KBM-7 (cell line): ENCODE measurements around the gene EIF5AL1.
"Not testable (repeated sequence)": the region's sequence is repeated elsewhere in the genome, so short reads cannot be mapped to it uniquely, and the experiment has no call there.

ENCODE experiments used
- DNase-seq: peaks from one replicate; pipeline ENCODE4 v3.0.0-alpha.2; 2015
- in situ Hi-C: fragments of 300-500 bp; cut with MboI; formaldehyde crosslinking; loops from 2 replicates; pipeline ENCODE4 v1.14.3; 2020; ENCODE audit warnings: low sequenced_read_pairs, low pct_unique_long_range_greater_than_20kb, mixed read lengths

EIF5AL1 gene

DNA sequence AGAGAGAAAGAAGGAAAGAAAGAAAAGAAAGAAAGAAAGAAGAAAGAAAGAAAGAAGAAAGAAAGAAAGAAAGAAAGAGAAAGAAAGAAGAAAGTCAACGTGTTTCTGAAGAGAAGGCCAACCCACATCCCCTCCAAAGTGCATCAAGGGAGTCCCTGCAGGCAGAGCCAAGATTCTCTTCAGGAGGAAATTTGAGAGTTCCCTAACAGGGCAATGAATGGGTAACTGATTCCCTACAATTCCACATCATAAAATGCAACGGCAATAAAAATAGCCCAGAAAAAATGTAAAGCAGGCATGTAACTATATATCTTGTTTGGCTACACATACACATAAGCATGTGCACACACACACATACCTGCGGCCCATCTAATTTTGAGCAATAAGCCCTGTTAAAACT, 32.1 kb downstream of the EIF5AL1 start:
- DNase-seq, in situ Hi-C loops: not testable (repeated sequence)

DNA sequence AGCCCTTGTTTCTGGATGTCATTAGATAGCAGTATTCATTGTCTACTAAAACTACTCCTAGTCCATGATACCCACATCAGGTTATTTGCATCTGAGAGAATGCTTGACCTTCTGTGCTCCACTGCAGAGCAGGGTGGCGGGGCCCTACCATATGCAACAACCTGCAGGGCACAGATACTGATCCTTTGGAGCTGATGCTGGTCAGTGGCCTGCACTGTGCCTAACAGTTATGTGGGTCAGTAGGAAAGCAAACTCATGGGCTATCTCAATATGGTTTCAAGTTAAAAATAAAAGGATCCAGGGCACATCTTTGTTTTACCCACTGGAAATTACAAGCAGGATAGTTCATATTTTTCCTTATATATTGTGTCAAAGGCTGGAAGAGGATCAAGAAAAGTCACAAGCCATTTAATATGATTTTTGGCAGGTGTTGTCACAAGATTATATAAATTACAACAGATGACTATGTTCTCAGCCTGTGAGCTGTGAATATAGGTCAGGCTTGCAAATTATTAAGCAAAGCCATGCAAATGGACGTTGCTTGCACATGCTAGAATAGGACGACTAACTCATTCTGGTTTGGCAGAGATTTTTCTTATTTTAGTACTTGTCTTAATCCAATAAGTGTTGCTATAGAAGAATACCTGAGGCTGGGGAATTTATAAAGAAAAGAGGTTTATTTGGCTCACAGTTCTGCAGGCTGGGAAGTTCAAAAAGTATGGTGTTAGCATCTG, 32.8 kb downstream of the EIF5AL1 start:
- in situ Hi-C loops, DNase-seq: not testable (repeated sequence)

DNA sequence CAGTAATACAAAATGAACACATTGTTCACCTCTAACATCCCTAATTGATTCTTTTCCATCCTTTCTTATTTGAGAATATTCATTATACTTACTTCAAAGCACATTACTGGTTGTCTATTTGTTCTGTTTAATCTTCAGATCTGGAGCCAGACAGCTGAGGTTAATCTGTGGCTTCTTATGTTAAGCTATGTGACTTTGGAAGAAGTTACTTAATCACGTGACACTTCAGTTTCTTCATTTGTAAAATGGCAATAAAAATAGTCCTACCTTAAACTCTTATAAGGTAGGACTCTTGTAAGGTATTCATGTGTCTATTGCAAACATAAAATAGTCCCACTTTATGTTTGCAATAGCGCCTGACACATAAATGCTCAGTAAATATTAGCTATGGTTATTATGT, 34.8 kb downstream of the EIF5AL1 start:
- in situ Hi-C loops = not testable (repeated sequence)

DNA sequence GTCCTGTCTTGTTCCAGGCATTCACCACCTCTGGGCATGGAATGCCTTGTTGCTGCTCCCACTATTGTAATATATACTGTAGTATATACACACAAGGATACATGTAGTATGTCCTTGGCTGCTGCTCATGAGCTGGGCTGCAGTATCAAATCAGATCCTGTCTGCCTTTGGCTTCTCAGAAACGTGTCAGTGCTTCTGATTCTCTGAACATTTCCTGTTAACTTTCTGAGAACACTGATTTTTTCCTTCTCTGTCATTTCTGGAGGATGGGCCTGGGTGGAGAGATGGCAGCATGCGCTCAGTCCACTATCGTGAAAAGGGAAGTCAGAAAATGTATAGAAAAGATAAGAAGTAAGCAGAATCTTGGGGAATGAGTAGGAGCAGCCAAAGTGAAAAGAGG, 35.6 kb downstream of the EIF5AL1 start:
- peak; percentile 45 for DNase-seq
- in situ Hi-C loops = no loop called here

More for the DNA sequence above, 34.8 kb downstream of the EIF5AL1 start:
- DNase-seq = not testable (repeated sequence)

DNA sequence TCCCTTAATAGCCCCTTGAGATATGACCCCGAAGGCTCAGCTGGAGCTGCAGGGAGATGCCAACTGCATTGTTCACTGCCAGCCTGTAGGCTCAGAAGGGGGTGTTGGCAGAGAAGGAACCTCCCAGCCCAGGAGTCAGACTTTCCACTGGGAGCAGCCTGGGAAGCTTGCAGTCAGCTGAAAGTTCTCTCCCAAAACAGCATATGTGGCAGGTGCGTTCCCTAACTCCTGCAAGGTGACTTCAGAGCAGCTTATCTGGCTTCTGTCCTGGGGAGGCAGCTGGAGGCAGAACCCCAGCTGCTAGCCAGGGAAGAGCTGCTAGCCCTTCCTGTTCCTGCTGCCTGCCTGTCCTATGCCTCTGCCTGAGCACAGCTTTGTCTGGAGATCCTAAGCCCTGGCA, 39.8 kb downstream of the EIF5AL1 start:
- no peak for DNase-seq
- in situ Hi-C loops = no loop called here

DNA sequence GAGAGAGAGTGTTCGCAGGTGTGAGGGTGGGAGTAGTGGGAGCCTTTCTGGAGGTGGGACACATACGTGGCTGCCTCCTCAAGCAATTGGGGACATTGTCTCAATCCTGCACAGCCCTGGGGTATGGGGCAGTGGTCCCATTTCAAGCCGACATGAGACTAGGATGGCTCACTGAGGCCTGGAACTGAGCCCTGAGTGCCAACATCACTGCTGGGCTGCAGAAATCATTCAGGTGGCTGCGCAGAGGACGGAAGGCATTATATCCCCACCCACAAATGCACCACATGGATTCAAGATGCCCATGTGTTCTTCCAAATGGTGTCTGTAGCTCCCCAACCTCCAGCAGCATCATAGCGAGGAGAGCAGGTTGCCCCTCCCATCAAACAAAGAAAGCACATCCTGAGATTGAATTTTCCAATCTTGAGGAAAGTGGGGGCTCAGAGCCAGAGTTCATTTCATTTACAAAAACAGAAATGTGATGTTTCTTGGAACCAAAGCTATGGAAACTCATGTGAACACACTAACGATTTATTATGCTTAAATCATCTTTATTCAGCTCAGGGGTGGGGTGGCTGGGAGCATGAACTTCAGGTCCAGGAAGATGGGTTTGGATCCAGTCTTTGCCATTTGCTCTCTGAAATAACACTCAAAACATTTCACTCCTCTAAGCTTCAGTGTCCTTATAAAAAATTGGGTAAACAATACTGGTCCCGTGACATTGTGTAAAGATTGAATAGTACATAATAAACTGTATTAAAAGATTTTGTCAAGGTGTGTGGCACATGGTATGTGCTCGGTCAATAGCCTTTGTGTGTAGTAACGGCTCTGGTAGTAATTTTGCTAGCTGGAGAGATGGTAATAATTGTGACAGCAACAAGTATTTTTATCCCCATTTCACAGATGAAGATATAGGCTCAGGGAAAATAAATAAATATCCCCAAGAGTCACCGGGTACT, 43.3 kb downstream of the EIF5AL1 start:
- in situ Hi-C loops = no loop called here
- no peak for DNase-seq

DNA sequence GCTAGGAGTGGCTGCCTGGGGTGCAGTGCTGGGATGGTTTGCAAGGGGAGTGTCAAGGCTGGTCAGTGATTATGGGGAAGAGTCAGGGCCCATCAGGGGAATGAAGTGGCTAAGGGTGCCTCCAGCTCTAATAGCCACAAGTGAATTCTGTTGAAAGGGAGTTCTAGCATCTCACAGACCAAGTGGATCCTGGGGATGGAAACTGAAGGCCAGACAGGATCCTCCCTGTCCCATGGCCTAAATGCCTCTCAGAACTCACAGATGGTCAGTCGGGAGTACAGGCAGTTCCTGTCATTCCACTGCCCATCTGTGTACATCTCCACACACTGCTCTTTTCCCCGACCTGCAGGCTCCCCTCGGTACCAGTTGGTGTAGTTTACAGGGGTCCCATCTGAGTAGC, 44.6 kb downstream of the EIF5AL1 start:
- DNase-seq, in situ Hi-C loops: not testable (repeated sequence)

DNA sequence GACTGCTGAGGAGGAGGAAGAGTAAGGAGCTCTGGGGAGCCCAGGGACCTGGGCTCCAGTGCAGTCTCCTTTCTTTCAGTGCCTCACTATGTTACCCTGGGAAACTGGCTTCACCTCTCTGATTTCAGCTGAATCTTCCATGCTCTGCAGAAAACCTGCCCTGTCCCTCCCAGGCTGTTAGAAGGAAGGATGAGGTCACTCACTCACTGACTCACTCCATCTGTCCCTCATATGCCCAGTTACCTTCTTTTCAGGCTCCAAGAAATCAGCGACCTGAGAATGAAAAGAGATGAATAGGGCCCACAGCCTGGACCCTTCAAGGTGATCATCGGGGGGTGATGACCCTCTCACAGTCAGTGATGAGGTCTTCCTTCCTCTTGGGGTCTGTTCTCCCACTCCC, 47.4 kb downstream of the EIF5AL1 start:
- DNase-seq = no peak
- in situ Hi-C loops = no loop called here

DNA sequence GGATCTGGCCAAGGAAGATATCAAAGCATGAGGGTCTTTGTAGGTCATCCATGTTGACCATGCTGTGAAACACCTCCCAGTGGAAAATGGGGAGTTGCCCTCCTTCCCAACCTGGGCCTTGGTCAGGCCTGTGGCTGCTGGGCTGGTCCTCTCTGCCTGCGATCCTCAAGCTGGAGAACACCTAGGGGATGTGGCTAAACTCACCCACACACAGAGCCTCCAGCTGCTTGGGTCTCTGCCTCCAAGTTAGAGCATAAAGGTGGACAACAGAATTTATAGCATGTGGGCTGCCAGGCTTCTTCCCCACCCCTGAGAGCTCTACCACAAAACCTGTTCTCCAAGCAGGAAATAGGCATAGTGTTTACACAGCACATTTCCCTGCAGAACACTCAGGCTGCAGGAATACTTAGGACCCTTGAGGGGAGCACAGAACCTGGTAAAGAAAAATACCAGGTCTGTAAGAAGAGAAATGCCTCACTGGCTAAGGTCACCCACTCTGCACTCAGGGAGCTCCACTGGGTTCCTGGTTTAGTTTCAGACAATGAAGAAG, 47.9 kb downstream of the EIF5AL1 start, which contains the start of gene SFTPA2:
Gene SFTPA2 (minus strand): TSS at position 248 of the 550 bp plus-strand sequence. CDS start 924 bp downstream, outside the sequence.
- in situ Hi-C loops = no loop called here
- no peak for DNase-seq

DNA sequence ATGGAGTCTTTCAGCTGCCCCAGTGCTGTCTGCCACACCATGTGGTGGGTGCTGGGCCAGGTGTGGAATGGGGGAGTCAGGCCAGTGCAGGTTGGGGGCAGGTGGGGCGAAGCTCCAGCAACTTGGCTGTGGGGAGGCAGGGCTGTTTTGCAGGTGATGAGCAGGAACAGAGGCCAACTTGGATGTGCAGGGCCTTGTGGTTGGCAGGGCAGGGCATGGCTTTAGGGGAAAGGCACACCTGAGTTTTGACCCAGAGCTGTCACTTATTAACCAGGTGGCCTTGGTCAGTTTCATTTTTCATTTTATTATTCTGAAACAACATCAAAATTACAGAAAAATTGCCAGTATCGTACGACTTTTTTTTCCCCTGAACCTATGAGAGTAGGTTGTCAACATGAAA, 48.9 kb downstream of the EIF5AL1 start:
- in situ Hi-C loops = no loop called here
- no peak for DNase-seq

DNA sequence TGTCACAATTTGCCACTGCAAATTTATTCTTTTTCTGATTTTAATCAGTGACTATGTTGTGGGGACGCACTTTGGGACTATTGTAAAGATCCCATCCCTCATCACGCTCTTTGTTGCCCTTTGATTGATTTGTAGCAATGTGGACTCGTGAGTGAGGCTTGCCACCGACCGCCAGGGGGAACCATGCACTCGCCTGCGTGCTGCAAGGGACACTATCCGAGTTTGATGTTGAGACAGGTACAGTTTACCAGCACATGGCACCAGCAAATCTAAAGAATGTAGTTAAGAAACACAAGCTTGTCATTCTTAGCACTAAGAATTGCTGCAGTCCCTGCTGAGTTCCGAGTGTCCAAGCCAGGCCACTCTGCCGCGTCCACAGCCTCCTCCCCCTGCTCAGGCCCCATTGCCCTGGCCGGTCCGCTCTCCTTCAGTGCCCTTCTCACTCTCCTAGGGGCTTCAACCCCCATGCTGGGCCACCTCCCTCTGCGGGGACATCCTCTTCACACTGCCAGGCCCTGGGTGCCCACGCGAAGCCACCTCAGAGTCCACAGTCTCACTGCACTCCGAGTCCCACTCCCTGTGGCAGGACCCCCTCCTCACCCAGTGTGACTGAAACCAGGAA, 49.9 kb downstream of the EIF5AL1 start:
- in situ Hi-C loops = no loop called here
- peak; percentile 53 for DNase-seq

DNA sequence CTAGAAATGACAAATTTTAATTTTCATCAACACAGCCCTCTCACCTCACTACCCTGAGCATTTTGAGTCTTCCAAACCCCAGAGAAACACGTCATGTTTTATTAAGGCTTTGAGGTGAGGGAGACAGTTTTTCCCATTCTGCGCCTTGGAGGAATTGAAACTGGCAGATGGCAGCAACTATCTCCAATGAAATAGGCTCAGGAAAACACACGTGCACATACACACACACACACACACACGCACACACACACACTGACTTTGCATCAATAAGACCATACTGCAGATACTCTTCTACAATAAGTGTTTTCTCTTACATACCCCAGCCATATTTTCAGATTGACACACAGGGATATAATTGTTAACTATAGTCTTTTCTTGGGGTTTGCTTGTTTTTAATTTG, 51.1 kb downstream of the EIF5AL1 start:
- DNase-seq = no peak
- in situ Hi-C loops = no loop called here
